ENCODE data around the gene NDUFB8.

NDUFB8 gene

DNA sequence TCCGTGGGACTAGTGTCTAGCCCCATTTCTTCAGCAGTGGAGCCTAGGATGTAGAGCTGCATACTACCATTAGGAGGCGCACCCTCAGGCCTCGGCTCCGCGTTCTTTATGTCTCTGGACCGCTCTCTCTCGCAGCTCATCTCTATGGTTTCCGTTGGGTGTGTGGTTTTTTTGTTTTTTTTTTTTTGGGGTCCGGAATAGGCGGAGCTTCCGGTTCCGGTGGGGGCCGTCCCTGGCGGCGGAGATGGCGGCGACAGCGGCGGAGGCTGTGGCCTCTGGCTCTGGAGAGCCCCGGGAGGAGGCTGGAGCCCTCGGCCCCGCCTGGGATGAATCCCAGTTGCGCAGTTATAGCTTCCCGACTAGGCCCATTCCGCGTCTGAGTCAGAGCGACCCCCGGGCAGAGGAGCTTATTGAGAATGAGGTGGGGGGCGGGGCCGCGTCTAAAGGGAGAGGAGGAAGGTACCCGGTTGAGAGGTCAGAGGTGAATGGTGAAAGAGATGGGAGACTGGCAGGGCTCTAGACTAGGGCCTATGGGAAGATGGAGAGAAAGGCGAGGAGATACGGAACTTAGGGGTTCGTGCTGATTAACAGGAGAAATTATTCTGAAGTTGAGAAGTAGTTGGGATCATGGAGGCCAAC is 6.2 kb upstream of the NDUFB8 start, which contains the start of gene HIF1AN:
Gene HIF1AN, plus strand, starts transcription at position 229 of the 639 bp plus-strand sequence. Its CDS starts 16 bp downstream, at position 245.
- H3K9me3 ChIP-seq = no peaks in the 10 kb centered on the region
- peak within 1 kb of the TSS; percentile 84 for H3K27ac ChIP-seq
- TF ChIP-seq, protein P1, sequence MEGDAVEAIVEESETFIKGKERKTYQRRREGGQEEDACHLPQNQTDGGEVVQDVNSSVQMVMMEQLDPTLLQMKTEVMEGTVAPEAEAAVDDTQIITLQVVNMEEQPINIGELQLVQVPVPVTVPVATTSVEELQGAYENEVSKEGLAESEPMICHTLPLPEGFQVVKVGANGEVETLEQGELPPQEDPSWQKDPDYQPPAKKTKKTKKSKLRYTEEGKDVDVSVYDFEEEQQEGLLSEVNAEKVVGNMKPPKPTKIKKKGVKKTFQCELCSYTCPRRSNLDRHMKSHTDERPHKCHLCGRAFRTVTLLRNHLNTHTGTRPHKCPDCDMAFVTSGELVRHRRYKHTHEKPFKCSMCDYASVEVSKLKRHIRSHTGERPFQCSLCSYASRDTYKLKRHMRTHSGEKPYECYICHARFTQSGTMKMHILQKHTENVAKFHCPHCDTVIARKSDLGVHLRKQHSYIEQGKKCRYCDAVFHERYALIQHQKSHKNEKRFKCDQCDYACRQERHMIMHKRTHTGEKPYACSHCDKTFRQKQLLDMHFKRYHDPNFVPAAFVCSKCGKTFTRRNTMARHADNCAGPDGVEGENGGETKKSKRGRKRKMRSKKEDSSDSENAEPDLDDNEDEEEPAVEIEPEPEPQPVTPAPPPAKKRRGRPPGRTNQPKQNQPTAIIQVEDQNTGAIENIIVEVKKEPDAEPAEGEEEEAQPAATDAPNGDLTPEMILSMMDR (IDR thresholded peaks at IDR 0.05) = peak; percentile 88
- H3K36me3 ChIP-seq = peaks cover 34% of the 10 kb centered on the region
- H3K4me3 ChIP-seq (ENCODE audit: low read depth in 1 of 2, low read length in 1 of 2) = peak within 1 kb of the TSS; percentile 75 to 87
- H3K4me1 ChIP-seq (ENCODE audit: control insufficient read depth in 1 of 2, insufficient read depth in 1 of 2, low read depth in 1 of 2, low read length in 1 of 2) = peaks cover 23 to 27% of the 10 kb centered on the region in 2 experiments
- H3K27me3 ChIP-seq = no peaks in the 10 kb centered on the region

DNA sequence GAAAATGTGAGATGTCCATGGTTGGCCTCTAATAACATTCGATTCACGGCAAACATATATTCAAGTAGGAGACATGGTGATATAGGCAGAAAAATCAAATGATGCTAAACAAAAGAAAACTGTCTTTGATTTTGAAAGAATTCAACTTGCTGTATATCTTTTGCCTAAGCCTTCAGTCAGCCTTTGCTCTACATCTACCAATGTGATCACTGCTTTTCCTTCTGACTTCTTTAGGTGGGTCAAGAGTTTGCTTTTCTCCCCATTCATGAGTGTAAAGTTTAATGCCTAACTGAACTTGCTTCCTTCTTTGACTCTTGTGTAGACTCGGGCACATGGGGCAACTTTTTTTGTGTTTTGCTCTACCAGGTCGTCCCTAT is 5.7 kb upstream of the NDUFB8 start:
- Histone ChIP-seq H3K9me3 (no peaks in the 10 kb centered on the region), H3K4me3 (ENCODE audit: low read depth in 1 of 2, low read length in 1 of 2) (peak overlapping the region; percentile 75 to 87), H3K36me3 (peaks cover 29% of the 10 kb centered on the region), H3K4me1 (ENCODE audit: control insufficient read depth in 1 of 2, insufficient read depth in 1 of 2, low read depth in 1 of 2, low read length in 1 of 2) (peaks cover 23 to 28% of the 10 kb centered on the region in 2 experiments), H3K27me3 (no peaks in the 10 kb centered on the region), H3K27ac (peak overlapping the region; percentile 84)
- TF ChIP-seq, protein P1 (IDR thresholded peaks at IDR 0.05) = no peak

DNA sequence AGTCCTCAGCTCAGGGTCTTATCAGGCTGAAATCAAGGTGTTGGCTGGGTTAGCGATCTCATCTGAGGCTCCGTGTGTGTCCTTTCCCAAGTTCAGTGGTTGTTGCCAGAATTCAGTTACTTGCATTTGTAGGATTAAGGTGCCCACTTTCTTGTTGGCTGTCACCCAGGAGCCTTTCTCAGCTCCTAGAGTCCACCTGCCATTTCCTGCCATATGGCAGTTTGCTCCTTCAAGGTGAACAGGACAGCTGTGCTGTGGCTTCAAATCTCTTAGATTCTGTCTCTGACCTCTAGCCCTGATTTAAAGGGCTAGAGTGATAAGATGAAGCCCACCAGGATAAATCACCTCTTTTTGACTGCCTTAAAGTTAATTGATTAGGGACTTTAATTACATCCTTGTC is 5.1 kb upstream of the NDUFB8 start:
- TF ChIP-seq, protein P1 (IDR thresholded peaks at IDR 0.05) = no peak
- peaks cover 23% of the 10 kb centered on the region for H3K36me3 ChIP-seq
- H3K27me3 ChIP-seq = no peaks in the 10 kb centered on the region
- no peaks in the 10 kb centered on the region for H3K9me3 ChIP-seq
- H3K27ac ChIP-seq = no peak overlapping the region
- H3K4me1 ChIP-seq (ENCODE audit: control insufficient read depth in 1 of 2, insufficient read depth in 1 of 2, low read depth in 1 of 2, low read length in 1 of 2) = peaks cover 27 to 33% of the 10 kb centered on the region in 2 experiments
- H3K4me3 ChIP-seq (ENCODE audit: low read depth in 1 of 2, low read length in 1 of 2) = no peak overlapping the region

DNA sequence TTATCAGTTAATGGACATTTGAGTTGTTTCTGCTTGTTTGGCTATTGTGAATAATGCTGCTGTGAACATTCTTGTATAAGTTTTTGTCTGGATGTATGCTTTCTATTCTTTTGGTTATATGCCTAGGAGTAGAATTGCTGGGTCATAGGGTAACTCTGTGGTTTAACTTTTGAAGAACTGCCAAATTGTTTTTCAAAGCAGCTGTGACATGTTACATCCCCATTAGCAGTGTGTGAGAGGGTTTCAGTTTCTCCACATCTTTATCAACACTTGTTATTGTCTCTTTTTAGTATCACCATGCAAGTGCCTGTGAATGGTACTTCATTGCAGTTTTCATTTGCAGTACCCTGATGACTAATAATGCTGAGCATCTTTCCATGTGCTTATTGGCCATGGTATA is 2.1 kb upstream of the NDUFB8 start:
- Histone ChIP-seq H3K4me3 (ENCODE audit: low read depth in 1 of 2, low read length in 1 of 2) (no peak overlapping the region), H3K36me3 (peaks cover 5% of the 10 kb centered on the region), H3K9me3 (no peaks in the 10 kb centered on the region), H3K27ac (no peak overlapping the region), H3K27me3 (no peaks in the 10 kb centered on the region), H3K4me1 (ENCODE audit: control insufficient read depth in 1 of 2, insufficient read depth in 1 of 2, low read depth in 1 of 2, low read length in 1 of 2) (peaks cover 27 to 32% of the 10 kb centered on the region in 2 experiments)
- TF ChIP-seq, protein P1 (IDR thresholded peaks at IDR 0.05) = no peak

DNA sequence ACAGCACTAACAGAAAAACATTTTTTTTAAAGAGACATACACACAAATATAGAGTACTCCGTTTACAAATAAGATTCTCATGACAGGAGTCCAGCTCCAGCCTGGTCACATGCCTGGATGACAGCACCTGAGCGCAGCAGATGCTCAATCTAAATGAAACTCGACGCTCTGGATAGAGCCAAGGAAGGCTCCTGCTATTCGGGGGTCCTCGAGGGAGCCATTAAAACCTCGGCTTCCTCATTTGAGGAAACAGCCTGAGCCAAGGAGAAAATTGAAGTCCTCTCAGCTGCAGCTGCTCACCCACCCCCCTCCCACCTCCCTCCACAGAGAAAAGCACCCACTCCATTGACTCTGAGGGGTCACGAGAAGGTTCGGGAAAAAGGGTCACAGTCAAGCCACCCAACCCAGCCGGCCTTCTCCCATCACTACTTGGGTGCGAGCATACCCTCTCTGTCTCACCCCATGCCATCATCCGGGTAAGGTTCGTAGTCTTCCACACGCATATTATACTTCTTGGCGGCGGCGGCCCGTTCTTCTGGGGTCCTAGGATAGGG is 673 bp downstream of the NDUFB8 start:
- Histone ChIP-seq H3K4me1 (ENCODE audit: control insufficient read depth in 1 of 2, insufficient read depth in 1 of 2, low read depth in 1 of 2, low read length in 1 of 2) (peaks cover 12 to 18% of the 10 kb centered on the region in 2 experiments), H3K27me3 (no peaks in the 10 kb centered on the region), H3K36me3 (peaks cover 32% of the 10 kb centered on the region), H3K9me3 (no peaks in the 10 kb centered on the region), H3K4me3 (ENCODE audit: low read depth in 1 of 2, low read length in 1 of 2) (peak overlapping the region; percentile 75 to 87), H3K27ac (peak overlapping the region; percentile 44)
- TF ChIP-seq, protein P1 (IDR thresholded peaks at IDR 0.05) = no peak

Measured in neutrophil (primary cell).